Activated effector memory CD4-positive, alpha-beta T cell treated with anti-CD3 and anti-CD28 coated beads, Interleukin-2, amount 50 U/mL, for 16 hours (primary cell): Measurements from ENCODE around the gene RGMA.
A peak's percentile ranks its signal among the peaks of the same experiment; 100 is the strongest.

Source experiments
- DNase-seq: peaks from one replicate; pipeline ENCODE4 v3.0.0-alpha.2; 2020

The RGMA gene

GRCh38 chr15:93091465-93091864 is 2.5 kb upstream of the RGMA start:
- no peak for DNase-seq

GRCh38 chr15:93089727-93090305 is 805 bp upstream of the RGMA start:
- no peak for DNase-seq

DNA sequence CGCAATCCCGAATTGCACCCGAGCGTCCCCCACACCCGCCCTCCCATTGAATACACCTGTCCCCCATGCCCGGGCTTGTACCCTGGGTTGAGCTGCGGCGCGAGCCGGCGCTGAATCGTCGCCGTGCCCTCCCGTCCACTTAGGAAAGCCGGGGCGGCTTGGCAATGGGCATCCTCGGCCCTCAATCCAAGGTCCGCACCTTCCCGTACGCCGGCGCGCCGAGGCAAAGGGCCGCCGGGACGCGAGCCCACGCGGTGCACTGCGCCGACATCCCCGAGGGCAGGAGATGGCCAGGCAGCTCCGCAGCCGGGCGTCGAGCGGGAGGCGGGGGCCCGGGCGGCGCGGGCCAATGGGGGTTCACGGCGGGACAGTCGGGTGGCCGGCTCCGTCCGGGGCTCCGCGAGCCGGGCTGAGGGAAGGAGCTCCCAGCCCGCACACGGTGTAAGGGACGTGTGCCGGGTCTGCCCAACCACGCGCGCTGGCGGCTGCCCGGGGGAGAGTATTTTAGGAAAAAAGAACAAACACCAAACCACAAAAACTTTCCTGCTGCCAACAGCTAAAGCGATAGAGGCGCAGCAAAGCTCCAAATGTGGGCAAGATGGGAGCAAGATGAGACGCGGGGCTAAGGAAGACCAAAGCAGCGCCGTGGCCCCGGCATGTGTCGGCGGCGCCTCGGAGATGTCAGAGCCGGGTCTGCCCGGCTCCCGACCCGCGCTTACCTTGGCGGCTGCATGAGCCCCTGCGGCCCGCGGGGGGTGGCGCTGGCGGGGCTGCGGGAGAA is 621 bp downstream of the RGMA start:
- DNase-seq, result peak; percentile 67

GRCh38 chr15:93087825-93088199 is 1.2 kb downstream of the RGMA start:
- DNase-seq, result peak; percentile 86

DNA sequence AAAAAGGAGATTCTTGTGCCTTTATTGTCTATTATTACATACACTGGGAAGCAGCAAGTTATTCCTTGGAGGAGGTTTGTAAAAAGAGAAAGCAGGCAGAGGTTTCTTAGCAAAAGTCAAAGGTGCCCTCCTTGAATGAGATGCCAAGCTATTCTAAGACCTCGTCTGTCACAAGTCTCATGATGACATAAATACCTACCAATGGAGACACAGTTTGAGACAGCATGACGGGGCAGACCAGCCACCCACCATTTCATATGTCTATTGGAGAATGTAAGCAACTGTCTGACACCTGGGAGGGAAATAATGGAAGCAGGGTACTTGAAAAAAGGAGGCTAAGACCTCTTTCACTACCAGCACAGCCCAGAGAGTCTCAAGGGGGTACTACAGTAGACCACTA is 2.2 kb downstream of the RGMA start:
- no peak for DNase-seq

DNA sequence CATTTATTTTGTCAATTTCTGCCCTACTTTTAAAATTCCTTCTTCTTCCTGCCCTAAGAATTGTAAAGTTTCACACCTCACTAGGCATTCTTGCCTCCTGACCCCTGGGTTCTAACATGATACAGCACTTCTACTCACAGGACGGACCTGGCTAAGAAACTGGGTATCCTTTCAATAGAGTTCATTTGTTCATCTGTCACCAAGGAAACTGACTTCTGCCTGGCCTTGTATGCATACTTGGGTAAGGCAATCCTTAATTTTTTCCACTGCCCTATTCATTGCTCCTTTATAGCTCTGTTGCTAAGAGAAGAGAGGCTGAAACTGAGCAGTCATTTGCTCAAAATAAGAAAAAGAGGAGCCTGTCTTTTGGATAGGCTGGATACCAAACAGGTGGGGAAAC is 3.3 kb downstream of the RGMA start:
- no peak for DNase-seq

DNA sequence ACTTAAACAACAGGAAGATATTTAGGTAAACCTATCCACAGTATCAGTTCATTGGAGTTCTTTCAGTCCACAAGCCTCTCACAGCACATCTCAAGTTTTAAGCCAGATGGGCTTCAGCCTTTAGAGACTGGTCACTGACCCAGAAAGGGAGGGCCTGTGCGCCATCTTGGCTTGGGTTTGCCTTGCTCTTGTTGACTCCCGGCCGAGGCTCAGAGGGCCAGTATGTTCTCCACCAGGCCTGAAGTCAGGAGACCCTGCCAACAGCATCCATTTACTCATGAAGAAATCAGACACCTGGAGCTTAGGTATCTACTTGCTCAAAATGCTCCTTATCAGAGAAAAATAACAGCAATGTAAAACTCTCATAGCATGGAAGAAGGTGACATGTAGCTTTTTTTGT is 6.2 kb downstream of the RGMA start:
- DNase-seq, result no peak

GRCh38 chr15:93081399-93081798 is 7.6 kb downstream of the RGMA start:
- no peak for DNase-seq

DNA sequence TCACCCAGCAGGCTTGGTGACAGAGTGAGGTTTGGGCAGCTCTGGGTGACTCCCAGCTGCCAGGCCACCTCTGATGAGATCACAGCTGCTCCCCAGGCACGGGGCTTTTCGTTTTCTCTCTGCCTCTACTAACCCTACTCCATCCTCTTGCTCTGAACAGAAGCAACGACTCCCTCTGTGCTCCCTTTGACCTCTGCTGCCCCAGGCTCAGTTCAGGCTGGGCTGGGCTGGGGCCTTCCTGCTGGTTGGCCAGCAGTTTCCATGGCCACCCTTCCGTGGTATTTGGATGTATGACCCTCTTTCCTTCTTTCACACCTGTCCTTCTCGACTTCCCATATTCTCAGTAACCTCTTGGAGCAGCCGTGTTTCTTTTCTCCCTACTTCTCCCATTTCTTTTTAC is 8.6 kb downstream of the RGMA start:
- DNase-seq, result no peak

GRCh38 chr15:93076875-93077274 is 12.1 kb downstream of the RGMA start:
- no peak for DNase-seq

DNA sequence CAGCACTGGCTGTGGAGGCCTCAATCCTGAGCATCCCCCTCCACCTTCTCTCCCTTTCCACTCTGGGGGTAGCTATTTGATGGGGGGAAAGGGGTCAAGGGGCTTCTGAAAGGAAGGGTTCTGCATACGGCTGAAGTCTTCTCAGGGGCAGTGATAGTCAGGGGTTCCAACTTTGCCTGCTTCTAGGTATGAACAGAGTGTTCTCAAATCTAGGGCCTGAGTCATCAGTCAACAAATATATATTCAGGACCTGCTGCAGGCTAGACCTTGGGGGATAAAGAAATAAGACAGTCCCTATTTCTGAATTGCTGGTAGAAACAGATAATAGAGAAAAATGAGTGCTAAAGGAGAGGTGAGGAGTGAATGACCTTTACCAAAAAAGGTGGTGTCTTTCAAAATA is 12.8 kb downstream of the RGMA start:
- DNase-seq, result no peak

GRCh38 chr15:93074599-93074998 is 14.4 kb downstream of the RGMA start:
- DNase-seq, result no peak

- no peak for DNase-seq
Measured at GRCh38 chr15:93073465-93073952, 15.5 kb downstream of the RGMA start.

DNA sequence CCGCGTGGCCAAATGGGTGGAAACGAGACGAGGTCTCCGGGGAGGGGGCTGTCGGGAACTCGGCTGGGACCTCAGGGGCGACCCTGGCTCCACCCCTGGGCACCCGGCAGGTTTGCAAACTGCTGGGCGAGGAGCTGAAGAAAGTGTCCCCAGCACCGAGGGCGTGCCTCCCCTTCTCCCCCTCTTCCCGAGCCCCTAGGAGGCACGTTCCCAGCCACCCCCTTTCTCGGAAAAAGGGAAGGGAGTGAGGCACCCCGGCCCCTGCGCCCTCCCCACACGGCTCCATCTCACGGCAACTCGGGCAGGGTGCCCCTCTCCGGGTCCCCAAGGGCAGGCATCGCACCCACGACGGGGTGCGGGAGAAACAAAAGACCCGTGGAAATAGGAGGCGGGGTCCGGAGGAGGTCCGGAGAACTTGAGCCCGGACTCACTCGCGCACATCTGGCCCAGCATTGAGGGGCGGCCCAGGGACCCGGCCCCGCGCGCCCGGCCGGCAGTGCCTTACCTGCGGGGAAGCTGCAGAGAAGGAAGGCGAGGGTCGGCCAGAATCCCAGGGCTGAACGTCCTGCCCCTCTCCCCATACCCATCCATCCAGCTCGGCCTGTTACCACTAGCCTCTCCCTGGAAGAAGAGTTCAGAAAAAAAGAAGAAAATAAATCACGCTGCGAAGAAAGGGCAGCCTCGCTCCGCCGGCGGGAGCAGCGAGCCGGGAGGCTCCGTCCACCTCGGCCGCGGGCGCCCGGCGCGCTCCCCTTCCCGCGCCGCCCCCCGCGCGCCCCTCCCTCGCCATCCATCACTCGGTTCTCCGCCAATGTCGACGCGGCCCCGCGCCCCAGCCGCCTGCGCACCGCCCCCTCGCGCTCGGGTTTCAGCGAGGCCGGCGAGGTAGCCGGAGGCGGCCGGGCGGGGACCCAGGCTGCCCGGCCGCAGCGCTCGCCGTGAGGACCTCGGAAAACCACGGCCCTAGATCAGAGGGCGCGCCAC is 16.3 kb downstream of the RGMA start:
- no peak for DNase-seq

GRCh38 chr15:93072011-93072410 is 17.0 kb downstream of the RGMA start:
- no peak for DNase-seq

DNA sequence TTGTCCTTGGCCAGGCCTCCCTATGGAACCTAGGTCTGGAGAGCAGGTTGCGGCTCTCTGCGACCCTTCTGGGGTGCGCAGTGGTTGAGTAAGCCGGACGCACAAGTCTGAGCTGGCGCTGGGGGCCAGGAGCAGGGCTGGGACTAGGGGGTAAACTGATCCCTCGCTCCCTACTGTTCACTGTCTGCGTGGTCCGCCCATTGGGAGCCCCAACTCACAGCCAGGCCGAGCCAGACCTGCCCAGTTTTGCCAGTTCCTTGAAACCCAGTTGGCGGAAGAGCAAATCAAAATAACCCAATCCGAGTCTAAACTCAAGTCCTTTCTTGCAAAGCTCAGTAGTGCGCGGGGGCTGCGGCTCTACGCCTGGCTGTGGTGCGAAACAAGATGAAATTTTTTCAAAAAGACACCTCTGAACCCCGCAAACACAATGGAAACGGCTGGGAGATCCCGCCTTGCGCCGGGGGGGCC is 17.5 kb downstream of the RGMA start:
- no peak for DNase-seq

- DNase-seq, result no peak
Measured at GRCh38 chr15:93070551-93071296, 18.3 kb downstream of the RGMA start.

- DNase-seq, result no peak
Measured at GRCh38 chr15:93070132-93070531, 18.9 kb downstream of the RGMA start.

DNA sequence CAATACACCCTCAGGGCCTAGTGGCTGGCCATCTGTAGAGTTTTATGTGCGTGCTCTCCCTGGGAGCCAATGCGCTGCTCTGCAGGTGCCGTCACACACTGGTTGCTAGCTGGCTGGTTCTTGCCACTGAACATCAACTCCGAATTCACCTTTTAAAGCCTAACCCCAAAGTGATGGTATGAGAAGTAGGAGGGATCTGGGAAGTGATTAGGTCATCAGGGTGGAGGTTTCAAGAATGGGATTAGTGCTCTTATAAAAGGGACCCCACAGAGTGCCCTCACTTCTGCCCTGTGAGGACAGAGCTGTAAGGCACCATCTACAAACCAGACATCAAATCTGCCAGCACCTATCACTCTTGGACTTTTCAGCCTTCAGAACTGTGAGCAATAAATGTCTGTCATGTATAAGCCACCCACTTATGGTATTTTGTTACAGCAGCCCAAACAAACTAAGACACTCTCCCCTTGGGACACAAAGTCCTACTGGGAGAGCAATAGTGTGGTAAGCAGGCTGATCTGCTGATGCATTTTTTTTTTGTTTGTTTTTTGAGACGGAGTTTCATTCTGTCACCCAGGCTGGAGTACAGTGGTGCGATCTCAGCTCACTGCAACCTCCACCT is 20.3 kb downstream of the RGMA start:
- no peak for DNase-seq

GRCh38 chr15:93067649-93068085 is 21.3 kb downstream of the RGMA start:
- no peak for DNase-seq

DNA sequence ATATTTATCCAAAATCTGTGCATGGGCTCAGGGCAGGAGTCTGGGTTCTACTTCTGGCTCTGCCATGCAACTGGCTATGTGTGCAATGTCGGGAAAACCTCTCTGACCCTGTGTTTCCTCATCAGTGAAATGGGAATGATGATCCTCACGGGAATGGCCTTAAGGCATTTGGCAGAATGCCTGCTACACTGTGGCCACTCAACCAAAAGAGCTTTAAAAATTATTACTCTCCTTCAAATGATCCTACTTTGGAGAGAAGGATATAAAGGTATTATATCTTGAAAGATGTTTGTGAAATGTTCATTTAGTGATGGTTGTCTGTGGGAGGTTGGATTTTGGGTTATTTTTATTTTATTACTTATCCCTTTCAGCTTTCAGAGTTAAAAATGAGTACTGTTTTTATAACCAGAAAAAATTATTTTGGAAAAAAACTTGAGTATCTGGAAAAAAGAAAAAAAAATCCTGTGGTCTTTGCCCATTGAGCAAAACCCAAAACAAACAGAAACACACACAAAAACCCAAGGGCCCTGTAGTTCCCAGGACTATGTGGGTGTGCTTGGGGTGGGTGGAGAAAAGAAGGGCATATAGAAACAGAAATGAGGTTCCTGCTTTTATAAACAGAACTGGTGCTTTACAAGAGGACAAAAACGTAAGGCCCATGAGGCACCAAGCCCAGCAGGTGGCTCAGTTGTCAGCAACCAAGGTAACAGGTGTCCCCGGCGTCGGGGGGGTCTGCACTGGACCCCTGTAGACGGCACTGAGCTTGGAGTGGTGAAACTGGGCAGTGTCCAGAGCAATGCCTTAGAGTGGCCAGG is 22.0 kb downstream of the RGMA start:
- DNase-seq, result no peak
